ENCODE measurements around the gene ATXN7.

DNA sequence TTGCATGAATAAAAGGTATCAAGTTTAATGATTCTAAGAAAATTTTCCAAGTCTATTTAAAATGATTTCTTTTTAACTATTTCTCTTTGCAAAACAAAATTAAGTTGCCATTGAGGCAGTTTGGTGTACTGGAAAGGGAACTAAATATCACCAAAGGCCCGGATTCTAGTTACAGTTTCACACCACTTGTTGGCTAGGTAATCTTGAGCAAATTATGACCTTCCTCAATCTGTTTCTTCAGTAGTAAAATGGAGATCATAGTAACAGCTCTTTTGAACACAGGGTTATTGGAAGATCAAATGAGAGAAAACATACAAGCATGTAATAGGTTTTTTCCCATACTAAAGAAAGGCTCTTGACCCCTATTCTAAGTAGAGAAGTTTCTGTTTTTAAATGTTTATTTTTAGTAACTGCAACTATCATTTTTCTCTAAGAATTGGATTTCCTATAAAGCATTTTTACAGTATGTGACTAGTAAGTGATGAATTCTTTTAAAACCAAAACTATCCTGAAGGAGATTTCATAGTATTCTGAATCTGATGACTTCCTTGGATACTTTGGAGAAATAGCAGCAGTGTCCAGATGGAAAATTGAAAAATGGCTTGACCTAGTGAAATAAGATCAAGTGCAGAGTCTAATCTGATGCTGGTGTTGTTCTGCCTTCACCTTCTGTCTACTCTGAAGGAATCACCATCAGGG, 32.8 kb downstream of the ATXN7 start:
- TF ChIP-seq, protein P1, sequence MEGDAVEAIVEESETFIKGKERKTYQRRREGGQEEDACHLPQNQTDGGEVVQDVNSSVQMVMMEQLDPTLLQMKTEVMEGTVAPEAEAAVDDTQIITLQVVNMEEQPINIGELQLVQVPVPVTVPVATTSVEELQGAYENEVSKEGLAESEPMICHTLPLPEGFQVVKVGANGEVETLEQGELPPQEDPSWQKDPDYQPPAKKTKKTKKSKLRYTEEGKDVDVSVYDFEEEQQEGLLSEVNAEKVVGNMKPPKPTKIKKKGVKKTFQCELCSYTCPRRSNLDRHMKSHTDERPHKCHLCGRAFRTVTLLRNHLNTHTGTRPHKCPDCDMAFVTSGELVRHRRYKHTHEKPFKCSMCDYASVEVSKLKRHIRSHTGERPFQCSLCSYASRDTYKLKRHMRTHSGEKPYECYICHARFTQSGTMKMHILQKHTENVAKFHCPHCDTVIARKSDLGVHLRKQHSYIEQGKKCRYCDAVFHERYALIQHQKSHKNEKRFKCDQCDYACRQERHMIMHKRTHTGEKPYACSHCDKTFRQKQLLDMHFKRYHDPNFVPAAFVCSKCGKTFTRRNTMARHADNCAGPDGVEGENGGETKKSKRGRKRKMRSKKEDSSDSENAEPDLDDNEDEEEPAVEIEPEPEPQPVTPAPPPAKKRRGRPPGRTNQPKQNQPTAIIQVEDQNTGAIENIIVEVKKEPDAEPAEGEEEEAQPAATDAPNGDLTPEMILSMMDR (IDR thresholded peaks at IDR 0.05), result no peak
- no peak for TF ChIP-seq POLR2A (IDR thresholded peaks at IDR 0.05)

Measured in Peyer's patch (tissue), 4 donors.